Transverse colon (tissue), 3 donors: ENCODE results near the gene GPR12.

Source experiments
- EP300 ChIP-seq: sonication (generic); formaldehyde crosslinking; IDR thresholded peaks from one replicate; pipeline ENCODE4 v1.6.1; 2017; ENCODE audit warnings: antibody characterized with exemption, low read depth
- TF ChIP-seq, protein P1 (sequence below), 5 experiments: fragments of 200-600 bp in 3 of 5; fragments of 450-650 bp in 2 of 5; sonication (generic) in 3 of 5; IDR thresholded peaks; 1 replicate in 2 of 5; 2 replicates in 3 of 5; pipeline ENCODE4 v1.5.1; 2016 to 2017; ENCODE audit warnings: antibody characterized with exemption in 5 of 5, inconsistent platforms in 3 of 5, mild to moderate bottlenecking in 2 of 5, moderate library complexity in 1 of 5

GRCh38 chr13:26749905-26750304 is 10.7 kb downstream of the GPR12 start:
- TF ChIP-seq, protein P1, sequence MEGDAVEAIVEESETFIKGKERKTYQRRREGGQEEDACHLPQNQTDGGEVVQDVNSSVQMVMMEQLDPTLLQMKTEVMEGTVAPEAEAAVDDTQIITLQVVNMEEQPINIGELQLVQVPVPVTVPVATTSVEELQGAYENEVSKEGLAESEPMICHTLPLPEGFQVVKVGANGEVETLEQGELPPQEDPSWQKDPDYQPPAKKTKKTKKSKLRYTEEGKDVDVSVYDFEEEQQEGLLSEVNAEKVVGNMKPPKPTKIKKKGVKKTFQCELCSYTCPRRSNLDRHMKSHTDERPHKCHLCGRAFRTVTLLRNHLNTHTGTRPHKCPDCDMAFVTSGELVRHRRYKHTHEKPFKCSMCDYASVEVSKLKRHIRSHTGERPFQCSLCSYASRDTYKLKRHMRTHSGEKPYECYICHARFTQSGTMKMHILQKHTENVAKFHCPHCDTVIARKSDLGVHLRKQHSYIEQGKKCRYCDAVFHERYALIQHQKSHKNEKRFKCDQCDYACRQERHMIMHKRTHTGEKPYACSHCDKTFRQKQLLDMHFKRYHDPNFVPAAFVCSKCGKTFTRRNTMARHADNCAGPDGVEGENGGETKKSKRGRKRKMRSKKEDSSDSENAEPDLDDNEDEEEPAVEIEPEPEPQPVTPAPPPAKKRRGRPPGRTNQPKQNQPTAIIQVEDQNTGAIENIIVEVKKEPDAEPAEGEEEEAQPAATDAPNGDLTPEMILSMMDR (IDR thresholded peaks at IDR 0.05) = no peak
- no peak for TF ChIP-seq EP300
